ENCODE data around the gene C1QTNF8.

- TF ChIP-seq CTCF (IDR thresholded peaks at IDR 0.05; ENCODE audit: low read length) (no peak), EZH2 (IDR thresholded peaks at IDR 0.05; ENCODE audit: borderline replicate concordance, low read length) (no peak)
Observed at GRCh38 chr16:1073262-1073558, 22.8 kb downstream of the C1QTNF8 start.

All from OCI-LY1 (cell line).